Measurements from ENCODE around the gene FCRL1. TPM values are rescaled to one million over a fixed set of nuclear protein-coding genes. Genes with fewer than 3 reads are reported as not detected.

FCRL1 gene
- polyA plus RNA-seq, 1 of the 3 experiments (the other 2 are of a cell fraction) = not detected

GRCh38 chr1:157838966-157839365 lies 19.0 kb upstream of the FCRL1 start:
- ChIA-PET POLR2A (no interaction called here), CTCF (no interaction called here)
- H3K4me3 ChIP-seq (ENCODE audit: low read depth in 2 of 2, low read length in 1 of 2) = no peak overlapping the region
- no peak overlapping the region for H3K27ac ChIP-seq (ENCODE audit: low read depth in 2 of 2, low read length in 1 of 2)
- no peaks in the 10 kb centered on the region for H3K4me1 ChIP-seq (ENCODE audit: control insufficient read depth in 1 of 2, insufficient read depth in 2 of 2, low read depth in 1 of 2, low read length in 1 of 2)
- TF ChIP-seq EZH2phosphoT487 (IDR thresholded peaks at IDR 0.05; ENCODE audit: borderline replicate concordance, low read depth) = no peak
- TF ChIP-seq NRF1 (IDR thresholded peaks at IDR 0.05; ENCODE audit: low read depth, low read length) = no peak
- no peak for TF ChIP-seq USF1 (IDR thresholded peaks at IDR 0.05; ENCODE audit: borderline replicate concordance, low read depth)
- no peak for TF ChIP-seq MXI1 (IDR thresholded peaks at IDR 0.05; ENCODE audit: low read depth, low read length)
- no peak for TF ChIP-seq CHD2 (IDR thresholded peaks at IDR 0.05; ENCODE audit: low read length, partially characterized antibody)
- TF ChIP-seq IRF3 (IDR thresholded peaks at IDR 0.05; ENCODE audit: low read depth, low read length) = no peak
- TF ChIP-seq RXRA (IDR thresholded peaks at IDR 0.05; ENCODE audit: borderline replicate concordance, low read depth) = no peak
- no peak for TF ChIP-seq GATA2 (CRISPR knock-in tag; IDR thresholded peaks at IDR 0.05)
- TF ChIP-seq MAX (IDR thresholded peaks at IDR 0.05; ENCODE audit: low read depth) = no peak
- TF ChIP-seq SIN3A (IDR thresholded peaks at IDR 0.05; ENCODE audit: borderline replicate concordance, low read depth, low read length) = no peak
- TF ChIP-seq NFIC (IDR thresholded peaks at IDR 0.05; ENCODE audit: borderline replicate concordance) = no peak
- no peak for TF ChIP-seq YY1 (IDR thresholded peaks at IDR 0.05; ENCODE audit: low read depth)
- no peak for DNase-seq
- H4K20me1 ChIP-seq (ENCODE audit: insufficient read depth) = no peaks in the 10 kb centered on the region
- no peak overlapping the region for H2AFZ ChIP-seq (ENCODE audit: low read depth)
- no peaks in the 10 kb centered on the region for H3K9me3 ChIP-seq
- H3K9me2 ChIP-seq = no peaks in the 10 kb centered on the region
- H3K79me2 ChIP-seq (ENCODE audit: insufficient read depth) = no peaks in the 10 kb centered on the region
- no peaks in the 10 kb centered on the region for H3K36me3 ChIP-seq (replicated peaks in 1 of 2; ENCODE audit: control insufficient read depth in 1 of 2, insufficient read depth in 2 of 2, low read length in 1 of 2)
- peaks cover 6% of the 10 kb centered on the region; the same call in 1 of the 2 replicates for H3K27me3 ChIP-seq (ENCODE audit: insufficient read depth)
- H3K9ac ChIP-seq = no peak overlapping the region
- no peaks in the 10 kb centered on the region for H3F3A ChIP-seq (replicated peaks; ENCODE audit: insufficient read depth)
- no peak overlapping the region for H3K4me2 ChIP-seq

- CTCF ChIA-PET = no interaction called here
- H3K9ac ChIP-seq = no peak overlapping the region
- H3K4me3 ChIP-seq (ENCODE audit: low read depth in 2 of 2, low read length in 1 of 2) = no peak overlapping the region
- TF ChIP-seq FOSL2 (IDR thresholded peaks at IDR 0.05; ENCODE audit: borderline replicate concordance, low read depth) = no peak
- TF ChIP-seq JUND (IDR thresholded peaks at IDR 0.05) = no peak
- no peak for TF ChIP-seq RAD21 (IDR thresholded peaks at IDR 0.05; ENCODE audit: low read length)
- TF ChIP-seq USF2 (IDR thresholded peaks at IDR 0.05; ENCODE audit: borderline replicate concordance, low read depth, low read length) = no peak
- no peak for TF ChIP-seq SIN3A (IDR thresholded peaks at IDR 0.05; ENCODE audit: borderline replicate concordance, low read depth, low read length)
- no peak for TF ChIP-seq TAF1 (IDR thresholded peaks at IDR 0.05; ENCODE audit: borderline replicate concordance, low read depth, low read length)
- no peak for TF ChIP-seq RFX5 (IDR thresholded peaks at IDR 0.05; ENCODE audit: low read length)
- TF ChIP-seq POLR2AphosphoS5 (IDR thresholded peaks at IDR 0.05; ENCODE audit: low read depth, low read length) = no peak
- no peak for TF ChIP-seq NRF1 (IDR thresholded peaks at IDR 0.05; ENCODE audit: low read depth, low read length)
- TF ChIP-seq RXRA (IDR thresholded peaks at IDR 0.05; ENCODE audit: borderline replicate concordance, low read depth) = no peak
- no peak for TF ChIP-seq CHD2 (IDR thresholded peaks at IDR 0.05; ENCODE audit: low read length, partially characterized antibody)
- TF ChIP-seq TCF12 (IDR thresholded peaks at IDR 0.05) = no peak
- TF ChIP-seq EP300 (IDR thresholded peaks at IDR 0.05; ENCODE audit: borderline replicate concordance in 1 of 2, low read depth in 1 of 2, low read length in 1 of 2) = no peak
- TF ChIP-seq TEAD4 (IDR thresholded peaks at IDR 0.05; ENCODE audit: borderline replicate concordance, insufficient read depth) = no peak
- no peak for TF ChIP-seq IRF3 (IDR thresholded peaks at IDR 0.05; ENCODE audit: low read depth, low read length)
- no peaks in the 10 kb centered on the region for H3F3A ChIP-seq (replicated peaks; ENCODE audit: insufficient read depth)
- H3K27me3 ChIP-seq (ENCODE audit: insufficient read depth) = peaks cover 6% of the 10 kb centered on the region
- no peak overlapping the region for H3K4me2 ChIP-seq
- no peak overlapping the region for H3K27ac ChIP-seq (ENCODE audit: low read depth in 2 of 2, low read length in 1 of 2)
- no peaks in the 10 kb centered on the region for H3K4me1 ChIP-seq (ENCODE audit: control insufficient read depth in 1 of 2, insufficient read depth in 2 of 2, low read depth in 1 of 2, low read length in 1 of 2)
- POLR2A ChIA-PET = no interaction called here
- no peaks in the 10 kb centered on the region for H3K79me2 ChIP-seq (ENCODE audit: insufficient read depth)
- H3K36me3 ChIP-seq (replicated peaks in 1 of 2; ENCODE audit: control insufficient read depth in 1 of 2, insufficient read depth in 2 of 2, low read length in 1 of 2) = no peaks in the 10 kb centered on the region
- no peaks in the 10 kb centered on the region for H3K9me3 ChIP-seq
- DNase-seq = no peak
- H4K20me1 ChIP-seq (ENCODE audit: insufficient read depth) = no peaks in the 10 kb centered on the region
- no peak overlapping the region for H2AFZ ChIP-seq (ENCODE audit: low read depth)
- H3K9me2 ChIP-seq = no peaks in the 10 kb centered on the region
- WGBS (ENCODE audit: low lambda C conversion rate) = 6% methylated on average over 12 of the region's 12 CpGs
Observed at GRCh38 chr1:157834430-157834829, 14.5 kb upstream of the FCRL1 start.
